Hindlimb muscle (tissue), 1 donor: ENCODE results near the gene PLA2G2C. TPM values are rescaled to one million over a fixed set of nuclear protein-coding genes. Genes with fewer than 3 reads are reported as not detected.

Experiments
- DNase-seq: peaks from one replicate; pipeline ENCODE4 v3.0.0-alpha.2; 2013
- polyA plus RNA-seq: library from polyadenylated mRNA; unstranded; fragments of 120-200 nt; gene quantifications from one replicate; pipeline ENCODE4 v1.2.1, GENCODE V29; 2013; ENCODE audit not compliant: insufficient read length

PLA2G2C gene
- polyA plus RNA-seq, 1 donor, result not detected

GRCh38 chr1:20183616-20184271 lies 2.6 kb downstream of the PLA2G2C start:
- no peak for DNase-seq

GRCh38 chr1:20183035-20183434 lies 3.3 kb downstream of the PLA2G2C start:
- DNase-seq, result no peak

GRCh38 chr1:20182415-20182814 lies 3.9 kb downstream of the PLA2G2C start:
- no peak for DNase-seq

DNA sequence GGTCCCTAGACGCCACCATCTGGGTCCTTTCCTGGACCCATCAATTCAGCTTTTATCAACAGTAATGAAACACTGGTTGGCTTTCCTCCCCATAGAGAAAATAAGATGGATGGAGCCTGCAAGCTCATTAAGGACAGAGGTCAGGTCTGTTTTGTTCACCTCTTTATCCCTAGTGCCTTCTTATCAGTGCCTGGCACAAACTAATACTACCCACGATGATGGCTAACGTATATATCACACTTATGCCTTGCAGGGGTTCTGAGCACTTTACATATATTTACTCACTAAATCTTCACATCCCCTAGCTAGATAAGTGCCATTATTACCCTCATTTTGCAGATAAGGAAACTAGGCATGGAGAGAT lies 5.5 kb downstream of the PLA2G2C start:
- DNase-seq, result no peak

DNA sequence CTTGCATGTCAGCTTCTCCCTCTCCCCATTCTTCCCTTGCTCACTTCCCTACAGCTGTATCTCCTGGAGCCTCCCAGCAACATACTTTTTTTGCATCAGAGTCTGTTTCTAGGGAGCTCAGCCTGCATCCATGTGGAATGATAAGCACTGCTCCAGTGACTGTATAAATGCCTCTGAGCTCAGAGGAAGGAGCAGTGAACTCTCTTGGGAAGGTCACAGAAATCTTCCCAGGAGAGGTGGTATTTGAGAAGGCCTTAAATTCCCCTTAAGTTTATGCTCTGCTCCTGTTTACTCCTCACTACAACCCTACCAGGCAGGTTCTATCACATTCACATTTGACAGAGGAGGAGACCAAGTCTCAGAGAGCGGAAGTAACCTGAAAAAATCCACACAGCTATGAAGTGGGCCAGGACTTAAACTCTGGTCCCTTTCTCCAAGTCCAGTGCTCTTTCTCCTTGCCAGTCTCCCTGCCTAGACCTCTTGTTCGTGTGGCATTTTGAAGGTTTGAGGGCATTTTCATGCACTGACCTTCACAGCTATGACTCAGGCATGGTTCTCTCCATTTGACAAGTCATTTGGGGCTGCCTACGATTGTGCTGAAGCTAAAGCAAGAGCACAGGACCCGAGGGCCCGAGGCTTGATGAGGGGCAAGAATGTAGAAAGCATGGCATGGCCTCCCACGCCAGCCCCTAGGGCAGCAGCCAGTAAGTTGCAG lies 6.0 kb downstream of the PLA2G2C start:
- no peak for DNase-seq

- DNase-seq, result no peak
Observed at GRCh38 chr1:20179371-20180128, 6.8 kb downstream of the PLA2G2C start.

GRCh38 chr1:20178634-20179370 lies 7.5 kb downstream of the PLA2G2C start:
- no peak for DNase-seq

DNA sequence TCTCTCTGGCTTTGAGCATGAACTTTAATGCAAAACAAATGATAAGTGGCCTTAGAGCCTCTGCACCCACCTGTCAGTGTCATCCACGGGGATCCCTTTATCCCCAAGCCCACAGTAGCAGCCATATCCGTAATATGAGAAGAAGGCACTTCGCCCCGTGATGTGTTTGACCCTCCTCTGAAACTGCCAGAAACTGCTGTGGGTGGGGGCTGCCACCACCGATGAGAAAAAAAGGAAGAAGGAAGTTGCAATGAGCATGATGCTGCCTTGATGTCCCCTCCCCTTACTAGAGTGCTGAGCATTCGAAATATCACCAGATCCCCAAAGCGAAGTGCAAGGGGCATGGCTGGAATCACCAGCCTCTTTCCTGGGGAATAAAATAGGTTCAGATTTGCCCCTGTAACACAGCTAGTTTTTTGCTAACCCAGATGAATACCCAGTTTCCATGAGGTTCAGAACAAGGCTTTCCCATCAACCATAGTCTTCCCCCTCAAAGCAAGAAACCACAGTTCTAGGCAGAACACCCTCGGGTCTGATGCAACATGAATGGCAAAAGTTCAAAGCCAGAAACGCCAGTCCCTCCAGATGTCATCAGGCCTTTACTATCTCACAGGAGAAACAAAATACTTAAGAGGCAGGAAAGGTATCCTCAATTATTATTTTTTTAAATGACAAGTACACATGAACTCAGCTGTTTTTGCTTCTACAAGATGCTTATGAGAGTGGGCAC lies 11.2 kb downstream of the PLA2G2C start:
- DNase-seq, result no peak

GRCh38 chr1:20172033-20172590 lies 14.2 kb downstream of the PLA2G2C start:
- no peak for DNase-seq

DNA sequence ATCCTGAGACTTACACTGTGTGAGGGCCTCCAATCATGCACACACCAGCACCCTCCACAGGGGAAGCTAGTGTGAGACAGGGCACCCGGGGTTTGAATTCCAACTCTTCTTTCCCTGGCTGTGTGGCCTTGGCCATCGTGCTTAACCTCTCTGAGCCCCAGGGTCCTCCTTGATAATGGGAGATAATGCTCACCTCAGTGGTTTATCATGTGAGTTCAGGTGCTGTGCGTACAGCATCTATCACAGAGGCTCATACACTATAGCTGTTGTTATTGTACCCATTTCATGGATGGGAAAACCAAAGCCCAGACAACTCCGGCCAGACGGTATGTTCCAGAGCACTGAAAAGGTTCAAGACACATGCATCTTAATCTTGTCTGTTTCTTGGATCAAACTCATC lies 16.4 kb downstream of the PLA2G2C start:
- DNase-seq, result no peak

DNA sequence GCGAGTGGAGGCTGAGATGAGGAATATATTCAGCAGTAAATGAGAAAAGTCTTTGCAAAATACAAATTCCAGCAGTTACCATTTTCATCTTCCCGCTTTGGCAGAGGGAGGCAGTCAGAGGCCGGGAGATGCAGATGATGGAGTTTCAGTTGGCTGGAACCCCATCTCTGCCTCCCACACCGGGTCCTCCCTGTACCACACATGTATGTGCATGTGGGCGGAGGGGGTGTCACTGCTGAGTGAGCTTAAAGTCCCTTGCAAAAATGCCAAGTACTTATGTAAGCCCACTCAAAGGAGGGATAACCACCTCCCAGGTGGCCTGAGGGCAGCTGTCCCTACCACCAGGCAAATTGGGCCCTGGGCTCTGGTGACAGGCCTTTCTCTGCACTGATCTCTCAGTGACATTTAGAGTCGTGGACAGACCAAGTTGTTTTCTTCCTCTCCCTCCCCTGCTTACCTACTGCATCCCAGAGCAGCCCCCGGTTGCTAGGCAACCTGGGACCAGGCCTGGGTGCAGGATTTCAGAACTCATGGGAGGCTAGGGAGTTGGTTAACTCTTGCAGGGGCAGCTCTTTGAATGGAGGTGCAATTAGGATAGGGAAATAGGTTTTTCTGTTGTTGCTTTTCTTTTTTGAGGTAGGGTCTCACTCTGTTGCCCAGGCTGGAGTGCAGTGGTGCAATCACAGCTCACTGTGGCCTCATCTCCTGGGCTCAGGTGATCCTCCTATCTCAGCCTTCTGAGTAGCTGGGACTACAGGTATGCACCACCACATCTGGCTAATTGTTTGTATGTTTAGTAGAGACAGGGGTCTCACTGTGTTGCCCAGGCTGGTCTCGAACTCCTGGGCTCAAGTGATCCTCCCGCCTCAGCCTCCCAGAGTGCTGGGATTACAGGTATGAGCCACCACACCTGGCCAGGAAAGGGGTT lies 17.5 kb downstream of the PLA2G2C start:
- no peak for DNase-seq

- DNase-seq, result no peak
Observed at GRCh38 chr1:20167126-20167525, 19.2 kb downstream of the PLA2G2C start.

DNA sequence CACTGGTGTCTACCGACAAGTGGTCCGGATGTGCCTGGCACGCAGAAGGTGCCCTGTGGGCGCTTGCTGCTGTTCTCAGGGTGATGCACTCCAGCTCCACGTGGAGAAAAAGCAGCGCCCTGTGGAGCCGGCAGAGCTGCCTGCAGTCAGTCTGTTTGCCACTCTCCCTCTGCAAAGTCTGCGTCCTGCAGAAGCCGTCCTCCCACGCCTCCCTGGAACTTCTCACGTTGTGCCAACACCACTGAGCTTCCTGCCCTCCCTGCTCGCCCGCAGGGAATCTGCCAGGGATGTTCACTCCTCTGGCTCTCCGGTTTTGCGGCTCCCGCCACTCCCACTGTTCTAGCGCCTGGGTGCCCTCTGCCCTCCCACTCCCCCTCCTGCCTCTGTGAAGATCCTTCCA lies 20.3 kb downstream of the PLA2G2C start:
- no peak for DNase-seq

GRCh38 chr1:20165522-20165951 lies 20.8 kb downstream of the PLA2G2C start:
- DNase-seq, result no peak

DNA sequence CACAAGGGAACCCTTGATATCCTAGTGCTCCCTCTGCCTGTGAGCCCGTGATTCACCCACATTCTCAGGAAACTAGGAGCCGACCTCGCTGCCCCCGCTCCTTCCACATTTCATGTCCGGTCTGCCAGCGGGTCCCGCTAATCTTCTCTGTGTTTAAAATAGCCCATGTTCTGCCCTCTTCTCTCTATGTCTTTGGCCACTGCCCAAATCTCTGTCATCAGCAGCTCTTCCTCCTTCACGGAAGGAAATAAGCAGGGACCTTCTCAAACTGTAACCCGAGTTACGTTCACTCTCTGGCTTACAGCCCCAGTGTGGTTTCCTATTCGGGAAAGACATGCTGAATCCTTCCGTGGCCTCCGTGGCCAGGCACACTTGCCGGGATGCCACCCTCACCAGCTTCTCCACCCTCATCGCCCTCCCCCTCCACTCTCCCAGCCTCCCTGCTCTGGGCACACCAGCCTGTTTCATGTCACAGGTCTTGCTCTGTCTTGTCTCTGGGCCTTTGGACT lies 21.6 kb downstream of the PLA2G2C start:
- peak; percentile 34 for DNase-seq

DNA sequence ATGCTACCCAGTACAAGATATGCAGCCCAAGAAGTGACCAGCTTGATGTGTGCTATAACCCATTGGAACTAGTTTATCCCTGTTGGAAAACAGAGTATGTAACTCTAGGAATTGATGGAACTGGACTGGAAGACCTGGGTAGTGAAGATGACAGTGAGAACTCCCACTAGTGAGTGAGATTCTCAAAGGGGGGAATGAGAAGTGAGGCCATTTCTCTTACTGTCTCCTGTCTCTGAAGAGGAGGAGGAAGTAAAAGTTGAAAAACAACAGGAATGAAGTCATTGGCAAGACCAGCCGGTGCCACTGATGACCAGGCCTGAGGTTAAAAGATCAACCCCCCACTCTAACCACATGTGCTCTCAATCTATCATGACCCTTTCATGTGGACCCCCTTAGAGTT lies 26.3 kb downstream of the PLA2G2C start:
- no peak for DNase-seq

GRCh38 chr1:20158358-20159070 lies 27.8 kb downstream of the PLA2G2C start:
- no peak for DNase-seq

DNA sequence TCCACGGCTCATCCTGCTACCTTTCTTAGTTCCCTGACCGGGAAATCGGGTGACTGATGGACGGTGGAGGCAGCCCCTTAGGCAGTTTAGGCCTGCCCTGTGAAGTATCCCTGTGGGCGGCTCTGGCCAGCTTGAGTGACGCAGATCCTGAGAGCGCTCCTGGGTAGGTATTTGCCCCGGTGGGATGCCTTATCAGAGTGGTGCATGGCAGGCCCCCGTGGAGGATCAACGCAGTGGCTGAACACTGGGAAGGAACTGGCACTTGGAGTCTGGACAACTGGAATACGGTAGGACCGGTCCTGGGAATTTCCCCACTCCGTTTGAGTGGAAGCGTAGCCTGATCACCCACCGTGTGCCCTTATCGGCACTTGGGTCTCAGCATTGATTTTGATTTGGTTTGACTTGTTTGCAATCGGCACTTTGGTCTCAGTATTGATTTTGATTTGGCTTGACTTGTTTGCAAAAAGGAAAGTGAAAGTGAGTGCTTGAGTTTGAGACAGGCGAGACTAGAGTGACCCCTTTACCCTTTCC lies 32.0 kb downstream of the PLA2G2C start:
- DNase-seq, result no peak

DNA sequence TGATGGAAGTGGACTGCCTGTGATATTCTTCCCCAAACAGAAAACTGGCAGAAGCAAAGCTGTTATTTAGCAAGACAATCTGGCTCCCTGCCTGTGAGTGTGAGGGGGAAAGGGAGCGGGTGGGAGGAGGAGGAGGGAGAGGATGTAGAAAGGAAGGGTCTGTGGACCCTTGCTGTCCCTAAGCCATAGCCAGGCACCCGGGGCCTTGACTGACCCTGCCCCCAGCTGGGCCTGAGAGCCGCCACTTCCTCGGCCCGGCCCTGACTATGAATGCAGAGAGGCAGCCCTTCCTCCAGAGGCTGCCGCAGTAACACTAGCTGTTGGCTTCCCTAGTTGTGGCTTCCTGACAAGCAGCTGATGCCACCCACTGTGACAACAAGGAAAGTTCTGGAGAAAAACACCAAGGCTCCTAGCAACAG lies 33.3 kb downstream of the PLA2G2C start:
- no peak for DNase-seq

DNA sequence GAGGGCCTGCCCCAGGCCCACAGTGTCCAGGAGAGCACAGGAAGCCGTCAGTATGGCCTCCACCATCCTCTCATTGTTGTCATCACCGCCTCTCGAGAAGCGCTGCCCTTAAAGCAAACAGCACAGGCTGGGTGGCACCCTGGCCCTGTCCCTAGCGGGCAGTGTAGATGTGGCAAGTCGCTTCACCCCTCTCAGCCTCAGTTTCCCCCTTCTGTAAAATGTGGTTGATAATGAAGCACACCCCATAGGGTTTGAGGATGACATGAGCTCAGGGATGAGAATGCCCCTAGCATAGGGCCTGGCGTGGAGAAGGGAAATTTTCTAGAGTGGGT lies 33.8 kb downstream of the PLA2G2C start:
- no peak for DNase-seq
